Panc1 (cell line): Measurements from ENCODE around the gene ERF. TPM values are rescaled to one million over a fixed set of nuclear protein-coding genes. Genes with fewer than 3 reads are reported as not detected.

Experiments
- ATAC-seq: fragments of 200-7000 bp; cut with Tn5 transposase; 2 replicates; pipeline ENCODE4 v1.9.1; 2020; ENCODE audit warnings: mild to moderate bottlenecking, moderate library complexity
- BruUV-seq: library from RNA; stranded (reverse); fragments of 400-500 nt; replicated peaks from 2 replicates; lab custom pipeline; 2021; lab: Mats Ljungman, UMichigan
- CTCF ChIA-PET: fragments of 300-600 bp; sonication (Branson Sonifier 250); formaldehyde crosslinking; loops from one replicate; lab custom pipeline; 2022; ENCODE audit warnings: antibody characterized with exemption; lab: Charles Lee
- POLR2A ChIA-PET: fragments of 300-600 bp; sonication (Branson Sonifier 250); formaldehyde crosslinking; loops from one replicate; lab custom pipeline; 2022; ENCODE audit warnings: antibody characterized with exemption; lab: Charles Lee
- DNase-seq: peaks from one replicate; pipeline ENCODE4 v3.0.0-alpha.2; 2010; ENCODE audit warnings: low read depth, low spot score
- H3K27ac ChIP-seq: 2 replicates; pipeline ENCODE4 v1.5.1; 2011; ENCODE audit warnings: mild to moderate bottlenecking, low read length, inconsistent platforms
- H3K27me3 ChIP-seq: fragments of 200-500 bp; sonication (Bioruptor generic); 2 replicates; pipeline ENCODE4 v1.6.0; 2014; ENCODE audit warnings: low read length, inconsistent platforms; ENCODE audit not compliant: control insufficient read depth, insufficient read depth
- H3K36me3 ChIP-seq: fragments of 200-500 bp; sonication (Bioruptor generic); 2 replicates; pipeline ENCODE4 v1.5.1; 2014; ENCODE audit warnings: inconsistent platforms, mild to moderate bottlenecking, low read length, moderate library complexity; ENCODE audit not compliant: control insufficient read depth, insufficient read depth
- H3K4me1 ChIP-seq: 2 replicates; pipeline ENCODE4 v1.5.1; 2011; ENCODE audit warnings: inconsistent platforms, mild to moderate bottlenecking, low read length, moderate library complexity; ENCODE audit not compliant: control insufficient read depth, insufficient read depth
- H3K4me3 ChIP-seq, 2 experiments: 2 replicates each; pipeline ENCODE4 v1.5.1; 2011 to 2012; ENCODE audit warnings: low read depth in 2 of 2, low read length in 2 of 2, mild to moderate bottlenecking in 2 of 2, inconsistent platforms in 1 of 2, moderate library complexity in 1 of 2
- H3K9me3 ChIP-seq: fragments of 200-500 bp; sonication (Bioruptor generic); 2 replicates; pipeline ENCODE4 v1.5.1; 2014; ENCODE audit warnings: low read depth, mild to moderate bottlenecking, inconsistent platforms, low read length, moderate library complexity; ENCODE audit not compliant: control insufficient read depth, insufficient read depth
- CTCF ChIP-seq: fragments of 450-650 bp; IDR thresholded peaks from 2 replicates; pipeline ENCODE4 v1.5.1; 2017; ENCODE audit warnings: mild to moderate bottlenecking
- POLR2AphosphoS5 ChIP-seq: IDR thresholded peaks from 2 replicates; pipeline ENCODE4 v1.6.1; 2012; ENCODE audit warnings: mild to moderate bottlenecking, low read depth, low read length, moderate library complexity
- SIN3A ChIP-seq: IDR thresholded peaks from 2 replicates; pipeline ENCODE4 v1.6.1; 2012; ENCODE audit warnings: low read depth, mild to moderate bottlenecking, low read length, moderate library complexity, borderline replicate concordance; ENCODE audit not compliant: insufficient read depth
- TCF7L2 ChIP-seq: IDR thresholded peaks from 2 replicates; pipeline ENCODE4 v1.6.1; 2011; ENCODE audit warnings: mild to moderate bottlenecking, low read depth, low read length, inconsistent platforms
- in situ Hi-C: cut with HindIII; loops from 2 replicates; pipeline ENCODE4 v1.10.0; 2016; ENCODE audit warnings: low sequenced_read_pairs, low pct_unique_long_range_greater_than_20kb
- intact Hi-C: fragments of 100-400 bp; cut with micrococcal nuclease; formaldehyde crosslinking; loops from one replicate; pipeline ENCODE4 v1.10.0; 2022; ENCODE audit not compliant: unreplicated experiment
- total RNA-seq: library from RNA; stranded (reverse); gene quantifications from one replicate; pipeline ENCODE4 v1.2.1, GENCODE V29; 2021; ENCODE audit not compliant: unreplicated experiment
- TF ChIP-seq, protein P1 (sequence below), 2 experiments: IDR thresholded peaks; 2 replicates each; pipeline ENCODE4 v1.6.1; 2011 to 2012; ENCODE audit warnings: low read depth in 2 of 2, control low read depth in 1 of 2, low read length in 1 of 2, mild to moderate bottlenecking in 1 of 2, moderate library complexity in 1 of 2; ENCODE audit not compliant: insufficient read depth in 1 of 2

ERF gene
- total RNA-seq, 1 experiment from 2014 or later = 85.7 TPM

GRCh38 chr19:42295342-42295741 is 40.4 kb upstream of the ERF start:
- BruUV-seq = no TSS peak
- Histone ChIP-seq H3K4me1 (no peaks in the 10 kb centered on the region), H3K9me3 (no peaks in the 10 kb centered on the region), H3K4me3 (no peak overlapping the region), H3K27ac (no peak overlapping the region), H3K36me3 (no peaks in the 10 kb centered on the region), H3K27me3 (no peaks in the 10 kb centered on the region)
- ATAC-seq (no peak), DNase-seq (no peak)
- TF ChIP-seq SIN3A (no peak), TCF7L2 (no peak), CTCF (no peak), POLR2AphosphoS5 (no peak)
- TF ChIP-seq, protein P1, sequence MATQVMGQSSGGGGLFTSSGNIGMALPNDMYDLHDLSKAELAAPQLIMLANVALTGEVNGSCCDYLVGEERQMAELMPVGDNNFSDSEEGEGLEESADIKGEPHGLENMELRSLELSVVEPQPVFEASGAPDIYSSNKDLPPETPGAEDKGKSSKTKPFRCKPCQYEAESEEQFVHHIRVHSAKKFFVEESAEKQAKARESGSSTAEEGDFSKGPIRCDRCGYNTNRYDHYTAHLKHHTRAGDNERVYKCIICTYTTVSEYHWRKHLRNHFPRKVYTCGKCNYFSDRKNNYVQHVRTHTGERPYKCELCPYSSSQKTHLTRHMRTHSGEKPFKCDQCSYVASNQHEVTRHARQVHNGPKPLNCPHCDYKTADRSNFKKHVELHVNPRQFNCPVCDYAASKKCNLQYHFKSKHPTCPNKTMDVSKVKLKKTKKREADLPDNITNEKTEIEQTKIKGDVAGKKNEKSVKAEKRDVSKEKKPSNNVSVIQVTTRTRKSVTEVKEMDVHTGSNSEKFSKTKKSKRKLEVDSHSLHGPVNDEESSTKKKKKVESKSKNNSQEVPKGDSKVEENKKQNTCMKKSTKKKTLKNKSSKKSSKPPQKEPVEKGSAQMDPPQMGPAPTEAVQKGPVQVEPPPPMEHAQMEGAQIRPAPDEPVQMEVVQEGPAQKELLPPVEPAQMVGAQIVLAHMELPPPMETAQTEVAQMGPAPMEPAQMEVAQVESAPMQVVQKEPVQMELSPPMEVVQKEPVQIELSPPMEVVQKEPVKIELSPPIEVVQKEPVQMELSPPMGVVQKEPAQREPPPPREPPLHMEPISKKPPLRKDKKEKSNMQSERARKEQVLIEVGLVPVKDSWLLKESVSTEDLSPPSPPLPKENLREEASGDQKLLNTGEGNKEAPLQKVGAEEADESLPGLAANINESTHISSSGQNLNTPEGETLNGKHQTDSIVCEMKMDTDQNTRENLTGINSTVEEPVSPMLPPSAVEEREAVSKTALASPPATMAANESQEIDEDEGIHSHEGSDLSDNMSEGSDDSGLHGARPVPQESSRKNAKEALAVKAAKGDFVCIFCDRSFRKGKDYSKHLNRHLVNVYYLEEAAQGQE (IDR thresholded peaks at IDR 0.05; ENCODE audit: insufficient read depth in 1 of 2, low read depth in 2 of 2, low read length in 1 of 2) = no peak
- intact Hi-C loops = no loop called here
- CTCF ChIA-PET = interaction anchor here (0.6 kb wide), 1 partner anchor 49 kb away, joined by 3 read pairs; no protein-coding TSS in a partner anchor
- POLR2A ChIA-PET = no interaction called here
- in situ Hi-C loops = no loop called here

DNA sequence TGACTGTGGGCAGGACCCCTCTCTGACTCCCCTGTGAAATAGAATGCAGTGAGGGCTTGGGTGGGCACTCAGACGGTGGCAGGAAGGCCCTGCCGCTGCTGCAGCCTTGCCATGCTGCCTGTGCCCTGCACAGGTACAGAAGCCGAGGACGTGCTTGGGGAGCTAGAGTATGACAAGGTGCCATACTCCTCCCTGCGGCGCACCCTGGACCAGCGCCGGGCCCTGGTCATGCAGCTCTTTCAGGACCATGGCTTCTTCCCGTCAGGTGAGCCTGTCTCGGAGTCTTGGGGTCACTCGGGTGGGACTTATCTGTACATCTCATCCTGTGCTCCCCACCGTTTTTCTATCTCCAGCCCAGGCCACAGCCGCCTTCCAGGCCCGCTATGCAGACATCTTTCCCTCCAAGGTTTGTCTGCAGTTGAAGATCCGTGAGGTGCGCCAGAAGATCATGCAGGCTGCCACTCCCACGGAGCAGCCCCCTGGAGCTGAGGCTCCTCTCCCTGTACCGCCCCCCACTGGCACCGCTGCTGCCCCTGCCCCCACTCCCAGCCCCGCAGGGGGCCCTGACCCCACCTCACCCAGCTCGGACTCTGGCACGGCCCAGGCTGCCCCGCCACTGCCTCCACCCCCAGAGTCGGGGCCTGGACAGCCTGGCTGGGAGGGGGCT is 39.7 kb upstream of the ERF start:
- Histone ChIP-seq H3K27me3 (no peaks in the 10 kb centered on the region), H3K9me3 (no peaks in the 10 kb centered on the region), H3K36me3 (no peaks in the 10 kb centered on the region), H3K27ac (no peak overlapping the region), H3K4me1 (no peaks in the 10 kb centered on the region), H3K4me3 (no peak overlapping the region)
- DNase-seq (no peak), ATAC-seq (no peak)
- no TSS peak for BruUV-seq
- CTCF ChIA-PET = no interaction called here
- POLR2A ChIA-PET = no interaction called here
- intact Hi-C loops = no loop called here
- in situ Hi-C loops = no loop called here
- no peak for TF ChIP-seq CTCF
- TF ChIP-seq SIN3A = no peak
- TF ChIP-seq POLR2AphosphoS5 = no peak
- no peak for TF ChIP-seq TCF7L2
- TF ChIP-seq, protein P1 (IDR thresholded peaks at IDR 0.05; ENCODE audit: insufficient read depth in 1 of 2, low read depth in 2 of 2, low read length in 1 of 2) = no peak
